Measurements from ENCODE around the gene CDKN2AIPNL.

DNA sequence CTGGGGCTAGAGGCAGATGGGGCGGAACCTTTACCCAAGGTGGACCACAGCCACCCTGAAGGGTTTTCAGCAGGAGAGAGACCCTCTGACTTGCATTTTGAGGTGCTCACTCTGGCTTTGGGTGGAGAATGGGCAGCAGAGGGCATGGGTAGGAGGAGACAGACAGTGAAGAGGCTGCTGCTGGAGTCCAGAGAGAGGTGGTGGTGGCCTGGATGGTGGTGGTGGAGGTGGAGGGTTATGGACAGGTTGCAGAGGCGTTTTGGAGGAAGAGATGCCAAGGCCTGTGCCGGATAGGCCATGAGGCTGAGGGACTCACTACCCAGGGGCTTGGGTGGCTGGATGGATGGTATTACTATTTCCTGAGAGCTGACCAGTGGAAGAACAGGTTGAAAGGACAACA lies 46.1 kb upstream of the CDKN2AIPNL start:
- TF ChIP-seq, protein P1, sequence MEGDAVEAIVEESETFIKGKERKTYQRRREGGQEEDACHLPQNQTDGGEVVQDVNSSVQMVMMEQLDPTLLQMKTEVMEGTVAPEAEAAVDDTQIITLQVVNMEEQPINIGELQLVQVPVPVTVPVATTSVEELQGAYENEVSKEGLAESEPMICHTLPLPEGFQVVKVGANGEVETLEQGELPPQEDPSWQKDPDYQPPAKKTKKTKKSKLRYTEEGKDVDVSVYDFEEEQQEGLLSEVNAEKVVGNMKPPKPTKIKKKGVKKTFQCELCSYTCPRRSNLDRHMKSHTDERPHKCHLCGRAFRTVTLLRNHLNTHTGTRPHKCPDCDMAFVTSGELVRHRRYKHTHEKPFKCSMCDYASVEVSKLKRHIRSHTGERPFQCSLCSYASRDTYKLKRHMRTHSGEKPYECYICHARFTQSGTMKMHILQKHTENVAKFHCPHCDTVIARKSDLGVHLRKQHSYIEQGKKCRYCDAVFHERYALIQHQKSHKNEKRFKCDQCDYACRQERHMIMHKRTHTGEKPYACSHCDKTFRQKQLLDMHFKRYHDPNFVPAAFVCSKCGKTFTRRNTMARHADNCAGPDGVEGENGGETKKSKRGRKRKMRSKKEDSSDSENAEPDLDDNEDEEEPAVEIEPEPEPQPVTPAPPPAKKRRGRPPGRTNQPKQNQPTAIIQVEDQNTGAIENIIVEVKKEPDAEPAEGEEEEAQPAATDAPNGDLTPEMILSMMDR (IDR thresholded peaks at IDR 0.05): no peak
- TF ChIP-seq POLR2A (IDR thresholded peaks at IDR 0.05): no peak
